Neuronal stem cell (in vitro differentiated cells): ENCODE measurements around the gene NUDT22.

ENCODE experiments used
- DNase-seq: peaks from one replicate; pipeline ENCODE4 v3.0.0-alpha.2; 2013; ENCODE audit warnings: low spot score
- H2AFZ ChIP-seq: one replicate; pipeline ENCODE4 v1.6.1; 2013; ENCODE audit warnings: mild to moderate bottlenecking, low read length, inconsistent platforms
- H2AK5ac ChIP-seq: 2 replicates; pipeline ENCODE4 v1.6.1; 2013; ENCODE audit warnings: low read depth, mild to moderate bottlenecking, inconsistent platforms, low read length, moderate library complexity, mixed read lengths
- H2BK120ac ChIP-seq: 2 replicates; pipeline ENCODE4 v1.6.1; 2013; ENCODE audit warnings: low read depth, mild to moderate bottlenecking, inconsistent platforms, low read length, moderate library complexity, mixed read lengths
- H2BK12ac ChIP-seq: one replicate; pipeline ENCODE4 v1.6.1; 2013; ENCODE audit warnings: low read length, inconsistent platforms
- H2BK15ac ChIP-seq: 2 replicates; pipeline ENCODE4 v1.6.1; 2013; ENCODE audit warnings: mild to moderate bottlenecking, low read length, inconsistent platforms, mixed read lengths
- H2BK5ac ChIP-seq: one replicate; pipeline ENCODE4 v1.6.1; 2013; ENCODE audit warnings: inconsistent platforms, mild to moderate bottlenecking, low read length, moderate library complexity
- H3K14ac ChIP-seq: one replicate; pipeline ENCODE4 v1.6.1; 2013; ENCODE audit warnings: low read length, inconsistent platforms
- H3K18ac ChIP-seq: 2 replicates; pipeline ENCODE4 v1.6.1; 2013; ENCODE audit warnings: low read length, inconsistent platforms
- H3K23ac ChIP-seq: 2 replicates; pipeline ENCODE4 v1.6.1; 2013; ENCODE audit warnings: low read depth, mild to moderate bottlenecking, mixed read lengths, low read length, inconsistent platforms; ENCODE audit not compliant: poor library complexity
- H3K27ac ChIP-seq: replicated peaks from 3 replicates; pipeline ENCODE4 v1.5.1; 2013; ENCODE audit warnings: low read length, inconsistent platforms
- H3K27me3 ChIP-seq, 3 experiments: 2 replicates each; pipeline ENCODE4 v1.6.1; 2013; ENCODE audit warnings: low read length in 3 of 3, mild to moderate bottlenecking in 2 of 3, inconsistent platforms in 1 of 3, low read depth in 1 of 3, mixed read lengths in 1 of 3, moderate library complexity in 1 of 3; ENCODE audit not compliant: control insufficient read depth in 3 of 3, insufficient read depth in 3 of 3
- H3K36me3 ChIP-seq, 2 donors: replicated peaks in 1 of 2; 2 replicates each; pipeline ENCODE4 v1.6.1; 2013; ENCODE audit warnings: low read length in 2 of 2; ENCODE audit not compliant: control insufficient read depth in 2 of 2, insufficient read depth in 2 of 2
- H3K4ac ChIP-seq: 2 replicates; pipeline ENCODE4 v1.6.1; 2013; ENCODE audit warnings: inconsistent platforms, mild to moderate bottlenecking, low read length, moderate library complexity
- H3K4me1 ChIP-seq, 2 donors: 1 replicate in 1 of 2; 2 replicates in 1 of 2; pipeline ENCODE4 v1.6.1; 2013; ENCODE audit warnings: low read length in 2 of 2, low read depth in 1 of 2; ENCODE audit not compliant: control insufficient read depth in 2 of 2, insufficient read depth in 1 of 2
- H3K4me2 ChIP-seq: one replicate; pipeline ENCODE4 v1.6.1; 2013; ENCODE audit warnings: mild to moderate bottlenecking, low read length, inconsistent platforms; ENCODE audit not compliant: insufficient read depth, poor library complexity, severe bottlenecking
- H3K4me3 ChIP-seq, 2 donors: 2 replicates each; pipeline ENCODE4 v1.5.1; 2013; ENCODE audit warnings: low read length in 2 of 2, mild to moderate bottlenecking in 2 of 2, inconsistent platforms in 1 of 2, moderate library complexity in 1 of 2
- H3K79me1 ChIP-seq: one replicate; pipeline ENCODE4 v1.6.1; 2013; ENCODE audit warnings: low read depth, mild to moderate bottlenecking, inconsistent platforms, low read length, moderate library complexity
- H3K9ac ChIP-seq: one replicate; pipeline ENCODE4 v1.6.1; 2013; ENCODE audit warnings: mild to moderate bottlenecking, low read depth, low read length, inconsistent platforms; ENCODE audit not compliant: poor library complexity
- H3K9me3 ChIP-seq, 2 donors: replicated peaks in 1 of 2; 2 replicates each; pipeline versions ENCODE3 to v1.6.1; 2013; ENCODE audit warnings: low read length in 2 of 2, mild to moderate bottlenecking in 2 of 2, inconsistent platforms in 1 of 2, low read depth in 1 of 2, mixed read lengths in 1 of 2, moderate library complexity in 1 of 2; ENCODE audit not compliant: control insufficient read depth in 2 of 2, insufficient read depth in 1 of 2
- H4K8ac ChIP-seq: one replicate; pipeline ENCODE4 v1.6.1; 2013; ENCODE audit warnings: low read depth, mild to moderate bottlenecking, inconsistent platforms, low read length, moderate library complexity
- H4K91ac ChIP-seq: one replicate; pipeline ENCODE4 v1.6.1; 2013; ENCODE audit warnings: low read length, low read depth, mild to moderate bottlenecking, inconsistent platforms; ENCODE audit not compliant: poor library complexity
- WGBS, 2 donors: extraction: QIAGEN DNeasy Blood & Tissue Kit; methylation state at CpG; one replicate each; pipeline ENCODE4 v1.1.7; 2013; ENCODE audit warnings: missing lambda C conversion rate in 2 of 2, mixed read lengths in 1 of 2; ENCODE audit not compliant: insufficient read length in 2 of 2, insufficient replicate concordance in 1 of 2; ENCODE audit errors: extremely low coverage in 2 of 2; 5-methylcytosine and 5-hydroxymethylcytosine counted together

NUDT22 gene

DNA sequence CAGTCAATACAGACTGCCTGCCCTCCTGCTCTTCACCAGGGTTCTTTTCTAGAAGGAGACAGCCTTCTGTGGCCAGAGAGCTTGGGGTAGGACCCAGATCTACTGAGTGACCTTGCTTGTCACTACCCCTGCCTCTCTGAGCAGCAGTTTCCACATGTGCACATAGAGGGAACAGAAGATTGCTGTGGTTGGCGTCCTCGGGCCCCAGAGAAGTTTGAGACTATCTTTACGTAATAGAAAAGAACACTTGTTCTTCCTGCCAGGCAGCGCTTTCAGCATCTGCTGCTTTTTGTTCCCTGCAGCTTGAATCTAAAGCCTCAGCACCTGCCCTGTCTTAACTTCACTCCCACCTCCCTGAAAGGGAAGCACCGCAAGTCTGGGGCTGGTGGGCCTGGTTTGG lies 12.9 kb downstream of the NUDT22 start:
- H2BK5ac ChIP-seq: no peak overlapping the region
- no peak overlapping the region for H3K18ac ChIP-seq
- H3K9me3 ChIP-seq: no peaks in the 10 kb centered on the region
- H3K27ac ChIP-seq: no peak overlapping the region
- H3K23ac ChIP-seq: no peak overlapping the region
- no peak overlapping the region for H3K4me3 ChIP-seq
- H2BK120ac ChIP-seq: no peak overlapping the region
- no peak for DNase-seq
- H3K9ac ChIP-seq: no peak overlapping the region
- H2AFZ ChIP-seq: no peak overlapping the region
- no peak overlapping the region for H4K8ac ChIP-seq
- peaks cover 0 to 11% (median 0%) of the 10 kb centered on the region in 3 experiments for H3K27me3 ChIP-seq
- H3K4me1 ChIP-seq: peaks cover 10 to 14% of the 10 kb centered on the region in 2 donors
- WGBS, 2 donors: no CpG with 5 or more reads among the region's 5 CpGs
- no peak overlapping the region for H3K4ac ChIP-seq
- no peak overlapping the region for H3K14ac ChIP-seq
- H4K91ac ChIP-seq: no peak overlapping the region
- peaks cover 12 to 13% of the 10 kb centered on the region in 2 donors for H3K36me3 ChIP-seq
- H2AK5ac ChIP-seq: no peak overlapping the region
- H2BK15ac ChIP-seq: no peak overlapping the region
- no peak overlapping the region for H2BK12ac ChIP-seq
- peaks cover 15% of the 10 kb centered on the region for H3K79me1 ChIP-seq
- no peak overlapping the region for H3K4me2 ChIP-seq

DNA sequence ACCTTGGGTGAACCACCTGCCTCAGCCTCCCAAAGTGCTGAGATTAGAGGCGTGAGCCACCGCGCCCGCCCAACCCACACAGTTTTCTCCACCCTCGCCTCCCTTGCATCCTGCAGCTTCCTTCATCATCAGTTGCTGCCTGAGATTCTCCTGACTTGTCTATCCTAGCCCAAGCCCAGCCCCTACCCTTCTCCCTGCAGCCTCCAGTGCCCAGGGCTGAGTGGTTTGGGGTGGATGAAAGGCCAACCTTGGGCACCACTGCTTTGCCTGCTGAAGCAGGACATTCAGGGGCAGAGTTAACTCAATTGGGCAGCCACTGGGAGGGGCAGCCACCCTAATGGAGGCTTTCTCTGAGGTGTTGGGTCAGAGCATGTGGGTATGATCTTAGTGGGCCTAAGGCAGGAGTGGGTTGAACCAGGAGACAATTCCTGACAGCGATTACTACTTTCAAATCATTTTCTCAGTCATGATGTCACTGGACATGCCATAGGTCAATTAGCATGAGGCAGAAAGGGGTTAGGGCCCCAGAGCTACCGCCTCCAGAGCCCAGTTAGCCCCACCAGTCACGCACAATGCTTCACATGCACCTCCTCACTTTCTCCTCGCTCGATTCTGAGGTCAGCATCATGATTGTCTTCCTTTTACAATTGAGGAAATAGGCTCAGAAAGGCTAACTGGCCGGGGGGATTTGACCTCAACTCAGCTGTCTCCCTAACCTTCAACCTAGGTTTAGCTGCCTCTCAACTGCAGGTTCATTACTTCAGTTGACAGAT lies 13.8 kb downstream of the NUDT22 start:
- Histone ChIP-seq H3K9me3 (no peaks in the 10 kb centered on the region), H2BK15ac (peak overlapping the region; percentile 42), H3K27ac (no peak overlapping the region), H3K23ac (no peak overlapping the region), H3K4me1 (peaks cover 10 to 13% of the 10 kb centered on the region in 2 donors), H4K91ac (no peak overlapping the region), H2BK120ac (no peak overlapping the region), H2AK5ac (peak overlapping the region; percentile 99), H2BK5ac (peak overlapping the region; percentile 93), H3K9ac (no peak overlapping the region), H4K8ac (no peak overlapping the region), H2AFZ (no peak overlapping the region), H3K36me3 (peaks cover 15 to 17% of the 10 kb centered on the region in 2 donors), H3K4me3 (peak overlapping the region; percentile 70 to 90), H3K4me2 (peak overlapping the region; percentile 88), H3K27me3 (peaks cover 0 to 9% (median 0%) of the 10 kb centered on the region in 3 experiments), H3K18ac (no peak overlapping the region), H2BK12ac (no peak overlapping the region), H3K4ac (no peak overlapping the region), H3K14ac (no peak overlapping the region), H3K79me1 (peaks cover 15% of the 10 kb centered on the region)
- no peak for DNase-seq
- WGBS, 2 donors: no CpG with 5 or more reads among the region's 11 CpGs

DNA sequence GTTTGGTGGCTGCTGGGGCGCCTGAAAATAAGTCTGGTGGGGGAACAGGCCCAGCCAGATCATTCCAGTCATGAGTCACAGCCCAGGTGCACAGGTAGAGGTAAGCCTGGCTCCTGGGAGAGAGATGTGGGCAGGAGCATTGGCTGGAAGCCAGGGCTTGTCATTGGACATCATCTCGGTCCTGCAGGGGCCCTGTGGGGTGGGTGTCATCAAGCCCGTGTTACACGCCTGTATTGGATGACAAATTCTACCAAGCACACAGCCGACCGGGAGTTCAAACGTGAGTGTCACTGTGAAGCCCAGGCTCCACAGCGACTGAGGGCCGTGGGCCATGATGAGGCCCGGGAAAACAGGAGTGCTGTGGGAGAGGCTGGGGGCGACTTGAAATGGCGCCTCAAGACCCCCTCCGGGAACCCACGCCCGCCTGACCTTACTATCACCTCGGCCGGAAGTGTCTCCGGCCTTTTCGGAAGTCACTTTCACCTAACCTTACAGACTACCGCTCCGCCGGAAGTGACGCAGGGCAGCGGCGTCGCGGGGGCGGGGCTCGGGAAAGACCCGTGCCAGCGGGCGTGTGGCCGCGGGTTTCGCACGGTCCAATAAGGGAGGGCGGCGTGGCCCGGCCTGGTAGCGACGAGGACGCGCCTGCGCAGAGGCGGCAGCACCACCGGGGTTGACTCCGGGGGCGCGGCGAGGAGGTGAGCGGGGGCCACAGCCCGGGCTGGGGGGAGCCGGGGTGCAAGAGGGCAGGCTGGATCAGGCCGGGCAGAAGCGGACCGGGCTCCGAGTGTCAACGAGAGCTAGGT lies 14.6 kb downstream of the NUDT22 start, which contains the start of gene FKBP2:
Gene FKBP2 (plus strand): TSS at position 661 of the 806 bp plus-strand sequence. CDS start 1,293 bp downstream, outside the sequence.
- Histone ChIP-seq H2BK15ac (peak within 1 kb of the TSS; percentile 58), H2BK5ac (peak within 1 kb of the TSS; percentile 93), H3K27me3 (peaks cover 0 to 2% (median 0%) of the 10 kb centered on the region in 3 experiments), H3K18ac (peak within 1 kb of the TSS; percentile 100), H2AFZ (peak within 1 kb of the TSS; percentile 96), H2AK5ac (peak within 1 kb of the TSS; percentile 99), H3K14ac (peak within 1 kb of the TSS; percentile 67), H3K4me1 (peaks cover 16% of the 10 kb centered on the region in 2 donors), H4K8ac (peak within 1 kb of the TSS; percentile 92), H3K4me2 (peak within 1 kb of the TSS; percentile 93), H3K23ac (peak within 1 kb of the TSS; percentile 100), H3K4ac (peak within 1 kb of the TSS; percentile 94), H3K36me3 (peaks cover 16 to 19% of the 10 kb centered on the region in 2 donors), H3K4me3 (peak within 1 kb of the TSS; percentile 70 to 94), H4K91ac (peak within 1 kb of the TSS; percentile 12), H3K79me1 (peaks cover 20% of the 10 kb centered on the region), H2BK12ac (peak within 1 kb of the TSS; percentile 41), H3K9me3 (no peaks in the 10 kb centered on the region), H3K9ac (peak within 1 kb of the TSS; percentile 92), H3K27ac (peak within 1 kb of the TSS; percentile 96), H2BK120ac (peak within 1 kb of the TSS; percentile 21)
- peak; percentile 95 for DNase-seq
- no CpG with 5 or more reads among the region's 58 CpGs for WGBS, 2 donors

DNA sequence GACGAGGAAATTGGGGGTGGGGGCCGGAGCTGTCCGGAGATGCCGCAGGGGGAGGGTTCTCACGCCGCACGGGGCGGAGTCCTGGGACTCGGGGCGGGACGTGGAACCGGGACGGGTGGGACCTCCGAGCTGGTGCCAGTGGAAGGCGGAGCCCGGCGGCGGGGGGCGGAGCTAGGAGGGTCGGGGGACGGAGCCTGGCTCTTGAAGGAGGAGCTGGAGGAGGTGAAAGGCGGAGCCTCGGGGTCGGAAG lies 15.1 kb downstream of the NUDT22 start:
- H3K27ac ChIP-seq: peak overlapping the region; percentile 96
- peak; percentile 99 for DNase-seq
- no peak overlapping the region for H2BK120ac ChIP-seq
- H3K4me3 ChIP-seq: peak overlapping the region; percentile 70 to 90
- no peak overlapping the region for H4K91ac ChIP-seq
- peaks cover 16 to 19% of the 10 kb centered on the region in 2 donors for H3K36me3 ChIP-seq
- peak overlapping the region; percentile 100 for H3K18ac ChIP-seq
- H2BK5ac ChIP-seq: peak overlapping the region; percentile 93
- H2AK5ac ChIP-seq: no peak overlapping the region
- no peak overlapping the region for H2BK12ac ChIP-seq
- peak overlapping the region; percentile 91 for H3K4me2 ChIP-seq
- no peaks in the 10 kb centered on the region for H3K27me3 ChIP-seq
- H3K23ac ChIP-seq: peak overlapping the region; percentile 100
- H3K14ac ChIP-seq: no peak overlapping the region
- H3K9me3 ChIP-seq: no peaks in the 10 kb centered on the region
- H3K4ac ChIP-seq: no peak overlapping the region
- peak overlapping the region; percentile 92 for H4K8ac ChIP-seq
- peaks cover 21% of the 10 kb centered on the region for H3K79me1 ChIP-seq
- H2BK15ac ChIP-seq: peak overlapping the region; percentile 58
- peak overlapping the region; percentile 92 for H3K9ac ChIP-seq
- H3K4me1 ChIP-seq: peaks cover 16 to 20% of the 10 kb centered on the region in 2 donors
- no CpG with 5 or more reads among the region's 24 CpGs for WGBS, 2 donors
- H2AFZ ChIP-seq: peak overlapping the region; percentile 96
